Pancreas (tissue), 10 donors: ENCODE results near the gene RETREG2. TPM values are rescaled to one million over a fixed set of nuclear protein-coding genes. Genes with fewer than 3 reads are reported as not detected.

Experiments used
- ATAC-seq, 4 donors: fragments of 200-7000 bp; cut with Tn5 transposase; one replicate each; pipeline versions ENCODE4 v1.8.0 to v1.9.1; 2020; ENCODE audit warnings: mild to moderate bottlenecking in 4 of 4, moderate library complexity in 4 of 4
- DNase-seq, 6 donors: peaks; one replicate each; pipeline ENCODE4 v3.0.0-alpha.2; 2020
- FAIRE-seq: peaks from 2 replicates; lab custom pipeline; 2012; peaks lifted over from hg19 to GRCh38; lab: Jason Lieb, UNC
- H3K27ac ChIP-seq, 4 donors: fragments of 200-600 bp; sonication (generic); 1 replicate in 3 of 4; 2 replicates in 1 of 4; pipeline versions ENCODE4 v1.5.0 to v1.8.0; 2020
- H3K27me3 ChIP-seq, 4 donors: fragments of 200-600 bp; one replicate each; pipeline ENCODE4 v1.8.0; 2021
- H3K36me3 ChIP-seq, 3 donors: fragments of 200-600 bp; sonication (generic) in 1 of 3; one replicate each; pipeline versions ENCODE4 v1.5.0 to v1.8.0; 2020 to 2021
- H3K4me1 ChIP-seq, 3 donors: fragments of 200-600 bp; one replicate each; pipeline ENCODE4 v1.8.0; 2021
- H3K4me3 ChIP-seq, 4 donors: fragments of 200-600 bp; sonication (generic) in 2 of 4; one replicate each; pipeline versions ENCODE4 v1.5.0 to v1.8.0; 2020 to 2021
- H3K9me3 ChIP-seq, 4 donors: fragments of 200-600 bp; one replicate each; pipeline ENCODE4 v1.8.0; 2021
- CTCF ChIP-seq, 4 donors: fragments of 200-600 bp; sonication (generic) in 3 of 4; IDR thresholded peaks; one replicate each; pipeline versions ENCODE4 v1.5.0 to v1.8.0; 2021; ENCODE audit warnings: antibody characterized with exemption in 4 of 4
- WGBS, 2 donors: extraction: QIAGEN DNeasy Blood & Tissue Kit; methylation state at CpG; one replicate each; pipeline ENCODE4 v1.1.7; 2013; 5-methylcytosine and 5-hydroxymethylcytosine counted together
- intact Hi-C, 3 donors: fragments of 100-400 bp; cut with DNase I; formaldehyde crosslinking; loops; one replicate each; pipeline versions ENCODE4 v1.11.1 to v1.14.2; 2022
- polyA plus RNA-seq, 2 donors: library from polyadenylated mRNA; stranded (reverse); fragments of 200-250 nt; gene quantifications; one replicate each; pipeline ENCODE4 v1.2.3, GENCODE V29; 2013
- total RNA-seq, 6 donors: library from RNA; stranded (reverse); fragmentation: NEBNext Ultra II Directional in 4 of 6; extraction: Animal tissue kit (Norgen Biotek cat#: 25700) in 4 of 6; gene quantifications; one replicate each; pipeline versions ENCODE4 v1.2.1 to v1.2.4, GENCODE V29; 2021 to 2023
- donor health status: healthy with polysubstance abuse.
- donor health status: DM: no; HTN: no; CAD: no; lungs with moderate emphysema.
- donor health status: DM: no; HTN: no; CAD: no.
- donor health status: control.
- donor health status: control.
- donor health status: Bipolar disorder and iron deficiency.
- donor health status: DM: yes; HTN: yes; CAD: no.
- donor health status: DM: no; HTN: no; CAD: no.
- donor health status: DM: no; HTN: no; CAD: no.
- donor health status: DM: yes; HTN: yes; CAD: no.

The RETREG2 gene
- total and polyA plus RNA-seq, 8 donors: 31.6 to 59.4 (median 46.2) TPM

DNA sequence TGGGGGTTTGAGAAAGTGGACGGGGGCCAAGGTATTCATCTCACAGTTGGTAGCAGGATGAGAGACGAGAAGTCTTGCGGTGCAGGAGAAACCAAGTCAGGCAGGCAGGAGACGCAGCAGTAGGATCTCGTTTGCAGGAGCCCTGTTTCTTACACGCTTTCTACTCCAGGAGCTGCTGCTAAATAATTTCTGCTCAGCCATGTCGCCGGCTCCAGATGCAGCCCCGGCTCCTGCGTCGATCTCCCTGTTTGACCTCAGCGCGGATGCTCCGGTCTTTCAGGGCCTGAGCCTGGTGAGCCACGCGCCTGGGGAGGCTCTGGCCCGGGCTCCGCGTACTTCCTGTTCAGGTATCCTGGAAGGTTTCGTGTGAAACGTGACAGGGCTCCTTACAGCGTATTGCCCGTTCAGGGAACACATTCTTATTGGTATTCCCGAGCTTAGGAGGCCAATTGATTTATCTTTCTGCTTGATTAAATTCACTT, 52.0 kb downstream of the RETREG2 start:
- Histone ChIP-seq H3K27me3 (no peaks in the 10 kb centered on the region), H3K27ac (peak overlapping the region; percentile 82 to 95 (median 91)), H3K36me3 (peaks cover 9 to 40% (median 29%) of the 10 kb centered on the region in 3 donors), H3K4me3 (peak overlapping the region; percentile 58 to 89 (median 76)), H3K9me3 (no peaks in the 10 kb centered on the region), H3K4me1 (peaks cover 12 to 21% (median 16%) of the 10 kb centered on the region in 3 donors)
- no peak for TF ChIP-seq CTCF (IDR thresholded peaks at IDR 0.05)
- WGBS, 2 donors: 1% methylated on average over 24 of the region's 24 CpGs
- ATAC-seq: peak; percentile 49 to 74 (median 58)
- intact Hi-C loops: no loop called here
- no peak for FAIRE-seq
- peak in 2 of 6 donors; percentile 56 to 75 for DNase-seq

DNA sequence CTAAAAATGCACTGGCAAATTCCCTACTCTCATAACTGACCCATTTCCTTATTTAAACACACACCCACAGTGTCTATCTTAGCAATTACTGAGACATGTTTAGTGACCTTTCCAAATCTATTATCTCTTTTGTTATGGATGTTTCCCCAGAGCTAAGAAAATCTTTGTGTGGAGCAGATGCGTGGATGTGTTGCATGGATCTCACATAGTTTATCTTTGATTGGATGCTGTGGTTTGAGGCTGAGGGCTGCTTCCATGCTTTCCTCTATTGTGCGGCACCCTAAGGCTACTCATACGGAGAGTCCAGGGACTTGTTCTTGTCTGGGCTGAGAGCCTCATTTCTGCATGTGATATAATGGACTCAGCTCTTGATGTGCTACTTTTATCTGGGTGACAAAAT, 56.3 kb downstream of the RETREG2 start:
- no peaks in the 10 kb centered on the region for H3K9me3 ChIP-seq
- H3K27me3 ChIP-seq: no peaks in the 10 kb centered on the region
- ATAC-seq (no peak), FAIRE-seq (no peak), DNase-seq (no peak)
- intact Hi-C loops: no loop called here
- no peak overlapping the region for H3K27ac ChIP-seq
- peaks cover 15 to 57% (median 34%) of the 10 kb centered on the region in 3 donors for H3K36me3 ChIP-seq
- H3K4me1 ChIP-seq: peaks cover 0 to 10% (median 9%) of the 10 kb centered on the region in 3 donors
- TF ChIP-seq CTCF (IDR thresholded peaks at IDR 0.05): no peak
- WGBS, 2 donors: 74 to 93% methylated on average over 3 of the region's 3 CpGs
- H3K4me3 ChIP-seq: no peak overlapping the region

Other genes starting within 250 kb of the RETREG2 start
- gene CDK5R2, start 218.6 kb upstream of the RETREG2 start, total RNA-seq: 1 to 10 TPM in 2 of 6 donors, under 1 TPM in 4; 0.19 to 1.7 (median 0.65) TPM
- 1 to 10 TPM; 4.2 to 8.6 TPM for gene CDK5R2, start 218.6 kb upstream of the RETREG2 start, polyA plus RNA-seq
- 1 to 10 TPM in 2 of 6 donors, under 1 TPM in 4; 0.35 to 3.1 (median 0.72) TPM for gene FEV, start 193.1 kb upstream of the RETREG2 start, total RNA-seq
- 10 to 100 TPM in 1 of 2 donors, 1 to 10 TPM in 1; 3.9 to 32.6 TPM for gene FEV, start 193.1 kb upstream of the RETREG2 start, polyA plus RNA-seq
- gene CRYBA2, start 184.9 kb upstream of the RETREG2 start, total RNA-seq: 10 to 100 TPM in 2 of 6 donors, 1 to 10 TPM in 4; 3.7 to 29.6 (median 7.4) TPM
- gene CRYBA2, start 184.9 kb upstream of the RETREG2 start, polyA plus RNA-seq: 100 to 1,000 TPM in 1 of 2 donors, 10 to 100 TPM in 1; 66.3 to 314 TPM
- under 1 TPM; 0.06 to 0.22 (median 0.12) TPM for gene CFAP65, start 136.8 kb upstream of the RETREG2 start, total RNA-seq
- gene CFAP65, start 136.8 kb upstream of the RETREG2 start, polyA plus RNA-seq: under 1 TPM; 0.19 to 0.38 TPM
- under 1 TPM in 2 of 6 donors, not detected in 4; 0.09 to 0.19 TPM for gene IHH, start 117.4 kb upstream of the RETREG2 start, total RNA-seq
- gene IHH, start 117.4 kb upstream of the RETREG2 start, polyA plus RNA-seq: under 1 TPM in 1 of 2 donors, not detected in 1; 0.09 TPM
- gene NHEJ1, start 17.5 kb upstream of the RETREG2 start, total RNA-seq: 1 to 10 TPM; 3.9 to 8.7 (median 7.4) TPM
- 1 to 10 TPM; 4.1 to 4.2 TPM for gene NHEJ1, start 17.5 kb upstream of the RETREG2 start, polyA plus RNA-seq
- 1 to 10 TPM in 1 of 6 donors, under 1 TPM in 5; 0.16 to 2.4 (median 0.68) TPM for gene SLC23A3, start 8.2 kb upstream of the RETREG2 start, total RNA-seq
- gene SLC23A3, start 8.2 kb upstream of the RETREG2 start, polyA plus RNA-seq: 1 to 10 TPM; 1.8 to 3.0 TPM
- gene CNPPD1, start 1.4 kb upstream of the RETREG2 start, total RNA-seq: 10 to 100 TPM; 20.1 to 32.9 (median 26.1) TPM
- 10 to 100 TPM; 23.6 to 28.0 TPM for gene CNPPD1, start 1.4 kb upstream of the RETREG2 start, polyA plus RNA-seq
- gene ZFAND2B, start 28.5 kb downstream of the RETREG2 start, total RNA-seq: 10 to 100 TPM; 18.9 to 28.2 (median 23.6) TPM
- 10 to 100 TPM; 39.0 to 66.9 TPM for gene ZFAND2B, start 28.5 kb downstream of the RETREG2 start, polyA plus RNA-seq
- gene ABCB6, start 40.7 kb downstream of the RETREG2 start, total RNA-seq: 1 to 10 TPM; 3.8 to 8.9 (median 6.3) TPM
- 10 to 100 TPM; 26.4 to 36.7 TPM for gene ABCB6, start 40.7 kb downstream of the RETREG2 start, polyA plus RNA-seq
- gene ATG9A, start 51.4 kb downstream of the RETREG2 start, total RNA-seq: 10 to 100 TPM; 17.7 to 25.5 (median 20.5) TPM
- 10 to 100 TPM; 12.1 to 19.2 TPM for gene ATG9A, start 51.4 kb downstream of the RETREG2 start, polyA plus RNA-seq
- gene ANKZF1, start 51.5 kb downstream of the RETREG2 start, total RNA-seq: 10 to 100 TPM; 17.7 to 36.5 (median 28.7) TPM
- gene ANKZF1, start 51.5 kb downstream of the RETREG2 start, polyA plus RNA-seq: 10 to 100 TPM; 66.0 to 85.0 TPM
- gene GLB1L, start 67.2 kb downstream of the RETREG2 start, total RNA-seq: 1 to 10 TPM; 1.8 to 4.1 (median 2.3) TPM
- gene GLB1L, start 67.2 kb downstream of the RETREG2 start, polyA plus RNA-seq: 1 to 10 TPM; 4.3 to 6.9 TPM
- 10 to 100 TPM; 14.7 to 18.5 (median 16.8) TPM for gene STK16, start 67.2 kb downstream of the RETREG2 start, total RNA-seq
- 10 to 100 TPM; 17.1 to 28.4 TPM for gene STK16, start 67.2 kb downstream of the RETREG2 start, polyA plus RNA-seq
- gene TUBA4B, start 75.0 kb downstream of the RETREG2 start, total RNA-seq: not detected
- gene TUBA4B, start 75.0 kb downstream of the RETREG2 start, polyA plus RNA-seq: not detected
- 10 to 100 TPM; 12.2 to 19.5 (median 13.3) TPM for gene TUBA4A, start 75.6 kb downstream of the RETREG2 start, total RNA-seq
- gene TUBA4A, start 75.6 kb downstream of the RETREG2 start, polyA plus RNA-seq: 10 to 100 TPM; 15.6 to 51.5 TPM
- gene DNAJB2, start 101.1 kb downstream of the RETREG2 start, total RNA-seq: 10 to 100 TPM; 44.5 to 66.7 (median 60.8) TPM
- gene DNAJB2, start 101.1 kb downstream of the RETREG2 start, polyA plus RNA-seq: 10 to 100 TPM; 82.3 to 96.3 TPM
- gene PTPRN, start 131.1 kb downstream of the RETREG2 start, total RNA-seq: 10 to 100 TPM in 4 of 6 donors, 1 to 10 TPM in 2; 6.3 to 81.7 (median 23.7) TPM
- gene PTPRN, start 131.1 kb downstream of the RETREG2 start, polyA plus RNA-seq: 100 to 1,000 TPM in 1 of 2 donors, 10 to 100 TPM in 1; 58.3 to 220 TPM
- not detected for gene RESP18, start 154.5 kb downstream of the RETREG2 start, total RNA-seq
- gene RESP18, start 154.5 kb downstream of the RETREG2 start, polyA plus RNA-seq: under 1 TPM in 1 of 2 donors, not detected in 1; 0.16 TPM
- gene DNPEP, start 209.6 kb downstream of the RETREG2 start, total RNA-seq: 10 to 100 TPM; 21.0 to 32.8 (median 25.1) TPM
- gene DNPEP, start 209.6 kb downstream of the RETREG2 start, polyA plus RNA-seq: 10 to 100 TPM; 54.6 to 89.4 TPM
- gene DES, start 240.1 kb downstream of the RETREG2 start, total RNA-seq: 1 to 10 TPM in 5 of 6 donors, under 1 TPM in 1; 0.75 to 6.1 (median 1.9) TPM
- 100 to 1,000 TPM in 1 of 2 donors, 10 to 100 TPM in 1; 12.6 to 101 TPM for gene DES, start 240.1 kb downstream of the RETREG2 start, polyA plus RNA-seq